KMS-11 (cell line): ENCODE data around the gene TRIM68.

Source experiments
- H2AFZ ChIP-seq: fragments of 200-600 bp; sonication (generic); 2 replicates; pipeline ENCODE4 v1.6.1; 2016; ENCODE audit warnings: antibody characterized with exemption, mixed run types, low read depth
- H3K27ac ChIP-seq: fragments of 200-600 bp; sonication (generic); 2 replicates; pipeline ENCODE4 v1.6.1; 2016; ENCODE audit warnings: mild to moderate bottlenecking, mixed run types
- H3K27me3 ChIP-seq: fragments of 200-600 bp; sonication (generic); 2 replicates; pipeline ENCODE4 v1.6.1; 2017; ENCODE audit warnings: mild to moderate bottlenecking, low read depth, mixed run types, moderate library complexity; ENCODE audit not compliant: insufficient read depth
- H3K36me3 ChIP-seq: fragments of 200-600 bp; sonication (generic); 2 replicates; pipeline ENCODE4 v1.6.1; 2017; ENCODE audit warnings: mild to moderate bottlenecking, mixed run types; ENCODE audit not compliant: insufficient read depth
- H3K4me1 ChIP-seq: fragments of 200-600 bp; sonication (generic); 2 replicates; pipeline ENCODE4 v1.6.1; 2016; ENCODE audit warnings: mild to moderate bottlenecking, low read depth, mixed run types; ENCODE audit not compliant: poor library complexity, severe bottlenecking
- H3K4me2 ChIP-seq: fragments of 200-600 bp; sonication (generic); 2 replicates; pipeline ENCODE4 v1.7.0; 2016; ENCODE audit warnings: mild to moderate bottlenecking, mixed run types
- H3K4me3 ChIP-seq: fragments of 200-600 bp; sonication (generic); IDR thresholded peaks from 2 replicates; pipeline ENCODE4 v1.6.1; 2017; ENCODE audit warnings: low read depth, low read length, mixed read lengths; ENCODE audit not compliant: insufficient read depth
- H3K79me2 ChIP-seq: fragments of 200-600 bp; sonication (generic); 2 replicates; pipeline ENCODE4 v1.6.1; 2016; ENCODE audit warnings: low read depth, mixed run types; ENCODE audit not compliant: insufficient read depth
- H3K9ac ChIP-seq: fragments of 200-600 bp; sonication (generic); 2 replicates; pipeline ENCODE4 v1.6.1; 2016; ENCODE audit warnings: mild to moderate bottlenecking, mixed run types
- H4K20me1 ChIP-seq: fragments of 200-600 bp; sonication (generic); 2 replicates; pipeline ENCODE4 v1.6.1; 2016; ENCODE audit warnings: mild to moderate bottlenecking, mixed run types; ENCODE audit not compliant: insufficient read depth
- CTCF ChIP-seq: fragments of 200-600 bp; sonication (generic); conservative IDR thresholded peaks from 2 replicates; pipeline ENCODE4 v1.6.1; 2017; ENCODE audit warnings: low read depth, mild to moderate bottlenecking, antibody characterized with exemption, low read length, moderate library complexity, mixed read lengths

TRIM68 gene

GRCh38 chr11:4644233-4644632, 36.2 kb upstream of the TRIM68 start:
- no peak overlapping the region for H3K4me2 ChIP-seq
- H3K27ac ChIP-seq, result no peak overlapping the region
- no peak overlapping the region for H3K9ac ChIP-seq
- no peaks in the 10 kb centered on the region for H3K27me3 ChIP-seq
- H2AFZ ChIP-seq, result no peak overlapping the region
- no peaks in the 10 kb centered on the region for H3K36me3 ChIP-seq
- H4K20me1 ChIP-seq, result no peaks in the 10 kb centered on the region
- no peaks in the 10 kb centered on the region for H3K4me1 ChIP-seq
- H3K79me2 ChIP-seq, result no peaks in the 10 kb centered on the region
- H3K4me3 ChIP-seq, result no peak overlapping the region
- TF ChIP-seq CTCF, result no peak

GRCh38 chr11:4643682-4644081, 35.7 kb upstream of the TRIM68 start, which contains the start of gene OR51E1:
Gene OR51E1 (plus strand): TSS chr11:4643982. CDS start chr11:4652527, 8,545 bp downstream.
- no peak within 1 kb of the TSS for H3K9ac ChIP-seq
- no peaks in the 10 kb centered on the region for H3K79me2 ChIP-seq
- no peak for TF ChIP-seq CTCF
- H3K27ac ChIP-seq, result no peak within 1 kb of the TSS
- no peaks in the 10 kb centered on the region for H3K27me3 ChIP-seq
- H3K4me1 ChIP-seq, result no peaks in the 10 kb centered on the region
- no peak within 1 kb of the TSS for H3K4me2 ChIP-seq
- H2AFZ ChIP-seq, result no peak within 1 kb of the TSS
- no peak within 1 kb of the TSS for H3K4me3 ChIP-seq
- H4K20me1 ChIP-seq, result no peaks in the 10 kb centered on the region
- H3K36me3 ChIP-seq, result no peaks in the 10 kb centered on the region

GRCh38 chr11:4643076-4643475, 35.0 kb upstream of the TRIM68 start:
- no peaks in the 10 kb centered on the region for H3K27me3 ChIP-seq
- H3K27ac ChIP-seq, result no peak overlapping the region
- no peak overlapping the region for H2AFZ ChIP-seq
- no peaks in the 10 kb centered on the region for H4K20me1 ChIP-seq
- TF ChIP-seq CTCF, result no peak
- no peak overlapping the region for H3K9ac ChIP-seq
- H3K4me3 ChIP-seq, result no peak overlapping the region
- H3K4me1 ChIP-seq, result no peaks in the 10 kb centered on the region
- H3K36me3 ChIP-seq, result no peaks in the 10 kb centered on the region
- no peaks in the 10 kb centered on the region for H3K79me2 ChIP-seq
- no peak overlapping the region for H3K4me2 ChIP-seq

GRCh38 chr11:4642043-4642442, 34.0 kb upstream of the TRIM68 start:
- Histone ChIP-seq H3K27me3 (no peaks in the 10 kb centered on the region), H3K9ac (no peak overlapping the region), H4K20me1 (no peaks in the 10 kb centered on the region), H3K4me2 (no peak overlapping the region), H3K4me1 (no peaks in the 10 kb centered on the region), H2AFZ (no peak overlapping the region), H3K27ac (no peak overlapping the region), H3K4me3 (no peak overlapping the region), H3K79me2 (no peaks in the 10 kb centered on the region), H3K36me3 (no peaks in the 10 kb centered on the region)
- no peak for TF ChIP-seq CTCF
